A673 (cell line): ENCODE measurements around the gene CENPW. TPM values are rescaled to one million over a fixed set of nuclear protein-coding genes. Genes with fewer than 3 reads are reported as not detected.

Experiments used
- BruUV-seq: library from RNA; stranded (reverse); fragments of 400-500 nt; replicated peaks from 2 replicates; lab custom pipeline; 2021; lab: Mats Ljungman, UMichigan
- CTCF ChIA-PET: fragments of 300-600 bp; sonication (Branson Sonifier 250); formaldehyde crosslinking; loops from one replicate; lab custom pipeline; 2022; ENCODE audit warnings: antibody characterized with exemption; lab: Charles Lee
- POLR2A ChIA-PET: fragments of 300-600 bp; sonication (Branson Sonifier 250); formaldehyde crosslinking; loops from one replicate; lab custom pipeline; 2022; ENCODE audit warnings: antibody characterized with exemption; ENCODE audit not compliant: low non-redundant PET; lab: Charles Lee
- DNase-seq: peaks from one replicate; pipeline ENCODE4 v3.0.0-alpha.2; 2015; ENCODE audit warnings: low spot score
- H3K27ac ChIP-seq: fragments of 200-600 bp; sonication (generic); 2 replicates; pipeline ENCODE4 v1.5.1; 2016; ENCODE audit warnings: mixed run types, low read depth, mild to moderate bottlenecking, mixed read lengths, antibody characterized with exemption, low read length; ENCODE audit not compliant: poor library complexity, severe bottlenecking
- H3K27me3 ChIP-seq: fragments of 200-600 bp; sonication (generic); replicated peaks from 2 replicates; pipeline ENCODE4 v1.6.1; 2017; ENCODE audit warnings: mixed run types, low read depth, mild to moderate bottlenecking, mixed read lengths, antibody characterized with exemption, low read length; ENCODE audit not compliant: insufficient read depth, poor library complexity
- H3K36me3 ChIP-seq: fragments of 200-600 bp; sonication (generic); 2 replicates; pipeline ENCODE4 v1.6.1; 2016; ENCODE audit warnings: mixed run types, mild to moderate bottlenecking, mixed read lengths, antibody characterized with exemption, low read length; ENCODE audit not compliant: insufficient read depth, poor library complexity, severe bottlenecking
- H3K4me1 ChIP-seq: fragments of 200-600 bp; sonication (generic); 2 replicates; pipeline ENCODE4 v1.6.1; 2017; ENCODE audit warnings: mixed run types, mild to moderate bottlenecking, mixed read lengths, antibody characterized with exemption, low read length; ENCODE audit not compliant: insufficient read depth, poor library complexity, severe bottlenecking
- H3K4me3 ChIP-seq: fragments of 200-600 bp; sonication (generic); 2 replicates; pipeline ENCODE4 v1.5.1; 2016; ENCODE audit warnings: low read depth, mixed run types, mild to moderate bottlenecking, mixed read lengths, low read length; ENCODE audit not compliant: poor library complexity, severe bottlenecking
- H3K9me3 ChIP-seq: fragments of 200-600 bp; sonication (generic); 2 replicates; pipeline ENCODE4 v1.6.1; 2016; ENCODE audit warnings: mixed run types, low read depth, mild to moderate bottlenecking, mixed read lengths, antibody characterized with exemption, low read length; ENCODE audit not compliant: poor library complexity, severe bottlenecking
- EZH2 ChIP-seq: fragments of 200-600 bp; sonication (generic); IDR thresholded peaks from 2 replicates; pipeline ENCODE4 v1.6.1; 2017; ENCODE audit warnings: borderline replicate concordance, low read depth, mild to moderate bottlenecking, mixed read lengths, antibody characterized with exemption, low read length; ENCODE audit not compliant: poor library complexity, severe bottlenecking
- intact Hi-C: fragments of 100-400 bp; cut with micrococcal nuclease; formaldehyde crosslinking; loops from one replicate; pipeline ENCODE4 v1.10.0; 2022; ENCODE audit not compliant: unreplicated experiment
- total RNA-seq: library from RNA; stranded (reverse); gene quantifications from 2 replicates; pipeline ENCODE4 v1.2.3, GENCODE V29; 2021
- TF ChIP-seq, protein P1 (sequence below): fragments of 300-800, 200-600 bp; sonication (generic); conservative IDR thresholded peaks from 2 replicates; pipeline ENCODE4 v1.5.1; 2017; ENCODE audit warnings: low read depth, mild to moderate bottlenecking, antibody characterized with exemption, low read length, moderate library complexity, mixed read lengths

Gene CENPW
- total RNA-seq, 1 experiment from 2014 or later: 78.4 TPM

DNA sequence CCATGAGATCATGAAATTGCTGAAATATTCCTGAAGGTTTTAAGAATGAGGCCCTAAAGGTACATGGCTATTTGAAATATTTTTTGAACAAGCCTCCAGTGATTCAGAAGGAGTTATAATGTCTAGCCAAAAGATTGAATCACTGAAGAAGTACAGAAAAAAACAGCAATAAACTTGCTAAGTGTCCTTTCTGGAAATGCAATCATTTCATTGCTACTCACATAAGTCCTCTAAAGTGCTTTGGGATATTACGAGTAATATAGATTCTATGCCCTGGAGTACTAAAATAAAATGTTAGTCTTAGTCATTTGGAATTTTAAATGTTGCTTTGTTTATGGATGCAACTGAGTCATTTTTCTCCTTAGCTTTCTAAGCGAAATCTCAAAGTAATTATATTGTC lies 32.7 kb downstream of the CENPW start:
- ChIA-PET CTCF (no interaction called here), POLR2A (no interaction called here)
- Histone ChIP-seq H3K27ac (no peak overlapping the region), H3K36me3 (no peaks in the 10 kb centered on the region), H3K9me3 (no peaks in the 10 kb centered on the region), H3K4me3 (no peak overlapping the region), H3K27me3 (no peaks in the 10 kb centered on the region), H3K4me1 (no peaks in the 10 kb centered on the region)
- no peak for DNase-seq
- intact Hi-C loops: no loop called here
- no TSS peak for BruUV-seq
- TF ChIP-seq, protein P1, sequence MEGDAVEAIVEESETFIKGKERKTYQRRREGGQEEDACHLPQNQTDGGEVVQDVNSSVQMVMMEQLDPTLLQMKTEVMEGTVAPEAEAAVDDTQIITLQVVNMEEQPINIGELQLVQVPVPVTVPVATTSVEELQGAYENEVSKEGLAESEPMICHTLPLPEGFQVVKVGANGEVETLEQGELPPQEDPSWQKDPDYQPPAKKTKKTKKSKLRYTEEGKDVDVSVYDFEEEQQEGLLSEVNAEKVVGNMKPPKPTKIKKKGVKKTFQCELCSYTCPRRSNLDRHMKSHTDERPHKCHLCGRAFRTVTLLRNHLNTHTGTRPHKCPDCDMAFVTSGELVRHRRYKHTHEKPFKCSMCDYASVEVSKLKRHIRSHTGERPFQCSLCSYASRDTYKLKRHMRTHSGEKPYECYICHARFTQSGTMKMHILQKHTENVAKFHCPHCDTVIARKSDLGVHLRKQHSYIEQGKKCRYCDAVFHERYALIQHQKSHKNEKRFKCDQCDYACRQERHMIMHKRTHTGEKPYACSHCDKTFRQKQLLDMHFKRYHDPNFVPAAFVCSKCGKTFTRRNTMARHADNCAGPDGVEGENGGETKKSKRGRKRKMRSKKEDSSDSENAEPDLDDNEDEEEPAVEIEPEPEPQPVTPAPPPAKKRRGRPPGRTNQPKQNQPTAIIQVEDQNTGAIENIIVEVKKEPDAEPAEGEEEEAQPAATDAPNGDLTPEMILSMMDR: no peak
- no peak for TF ChIP-seq EZH2

DNA sequence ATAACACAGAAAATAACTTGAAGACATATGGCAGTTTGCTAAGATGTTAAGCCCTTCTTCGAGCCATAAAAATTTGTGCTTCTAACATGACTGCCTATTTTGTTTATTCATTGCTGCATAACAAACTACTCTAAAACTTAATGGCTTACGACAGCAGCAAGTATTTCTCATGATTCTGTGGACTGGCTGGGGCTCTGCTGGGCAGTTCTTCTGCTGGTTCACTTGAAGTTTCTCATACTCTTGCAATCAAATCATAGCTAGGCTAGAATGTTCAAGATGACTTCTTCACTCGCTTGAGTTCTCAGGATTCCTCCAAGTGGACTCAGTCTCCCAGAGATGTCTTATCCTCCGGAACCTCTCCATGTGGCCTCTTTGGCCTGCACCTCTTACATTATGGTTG lies 33.4 kb downstream of the CENPW start:
- POLR2A ChIA-PET: no interaction called here
- no TSS peak for BruUV-seq
- CTCF ChIA-PET: no interaction called here

DNA sequence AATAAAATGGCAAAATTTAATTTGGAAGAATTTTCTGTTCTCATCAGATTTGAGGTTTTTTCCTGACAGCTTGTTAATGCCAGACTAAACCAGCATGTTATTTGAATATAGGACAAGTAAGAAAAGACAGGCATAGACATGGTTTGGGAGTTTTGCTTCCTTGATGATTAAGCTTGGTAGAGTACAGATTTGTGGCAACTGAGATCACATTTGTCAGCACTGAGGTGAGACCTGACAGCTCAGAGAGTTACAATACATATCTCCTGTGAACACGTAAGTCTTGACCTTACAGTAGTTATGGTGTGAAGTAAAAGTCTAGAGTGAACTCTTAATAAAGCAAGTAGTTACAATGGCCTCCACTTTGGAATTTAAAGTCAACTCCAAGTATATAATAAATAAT lies 34.5 kb downstream of the CENPW start:
- no peak for TF ChIP-seq EZH2
- TF ChIP-seq, protein P1: no peak
- CTCF ChIA-PET: no interaction called here
- BruUV-seq: no TSS peak

More for the DNA sequence above, 33.4 kb downstream of the CENPW start:
- Histone ChIP-seq H3K36me3 (no peaks in the 10 kb centered on the region), H3K9me3 (no peaks in the 10 kb centered on the region), H3K27me3 (no peaks in the 10 kb centered on the region), H3K27ac (no peak overlapping the region), H3K4me1 (no peaks in the 10 kb centered on the region), H3K4me3 (no peak overlapping the region)
- no peak for DNase-seq
- intact Hi-C loops: no loop called here
- TF ChIP-seq, protein P1: no peak
- TF ChIP-seq EZH2: no peak

More for the DNA sequence above, 34.5 kb downstream of the CENPW start:
- H3K9me3 ChIP-seq: no peaks in the 10 kb centered on the region
- DNase-seq: no peak
- H3K27me3 ChIP-seq: no peaks in the 10 kb centered on the region
- H3K36me3 ChIP-seq: no peaks in the 10 kb centered on the region
- H3K4me3 ChIP-seq: no peak overlapping the region
- intact Hi-C loops: no loop called here
- POLR2A ChIA-PET: no interaction called here
- H3K27ac ChIP-seq: no peak overlapping the region
- no peaks in the 10 kb centered on the region for H3K4me1 ChIP-seq
